Mesodermal cell (in vitro differentiated cells): ENCODE data around the gene MYO7B.
"Not testable (repeated sequence)": the region's sequence is repeated elsewhere in the genome, so short reads cannot be mapped to it uniquely, and the experiment has no call there.

Experiments used
- H3K27ac ChIP-seq: 2 replicates; pipeline ENCODE4 v1.7.0; 2013; ENCODE audit warnings: mild to moderate bottlenecking, low read depth, low read length, moderate library complexity; ENCODE audit not compliant: severe bottlenecking
- H3K36me3 ChIP-seq: 2 replicates; pipeline ENCODE4 v1.7.1; 2013; ENCODE audit warnings: mild to moderate bottlenecking, low read length, moderate library complexity; ENCODE audit not compliant: control insufficient read depth, insufficient read depth
- H3K4me1 ChIP-seq: one replicate; pipeline ENCODE4 v1.7.1; 2013; ENCODE audit warnings: mild to moderate bottlenecking, low read length; ENCODE audit not compliant: insufficient read depth, control insufficient read depth, poor library complexity, severe bottlenecking
- H3K4me3 ChIP-seq: 2 replicates; pipeline ENCODE4 v1.7.0; 2013; ENCODE audit warnings: low read length, control low read depth, mild to moderate bottlenecking; ENCODE audit not compliant: insufficient read depth, poor library complexity, severe bottlenecking; ENCODE audit errors: extremely low read depth
- H3K9me3 ChIP-seq: 2 replicates; pipeline ENCODE4 v1.7.1; 2013; ENCODE audit warnings: mild to moderate bottlenecking, low read length, moderate library complexity; ENCODE audit not compliant: control insufficient read depth
- WGBS, 2 experiments: methylation state at CpG; one replicate each; pipeline ENCODE4 v1.1.5; 2013; ENCODE audit warnings: missing lambda C conversion rate in 2 of 2; ENCODE audit not compliant: insufficient coverage in 2 of 2; 5-methylcytosine and 5-hydroxymethylcytosine counted together

Gene MYO7B

GRCh38 chr2:127523269-127523939, 12.1 kb upstream of the MYO7B start:
- Histone ChIP-seq H3K4me3 (no peak overlapping the region), H3K9me3 (no peaks in the 10 kb centered on the region), H3K4me1 (peaks cover 9% of the 10 kb centered on the region), H3K36me3 (peaks cover 61% of the 10 kb centered on the region), H3K27ac (no peak overlapping the region)
- WGBS, 2 experiments: 88 to 95% methylated on average over 4 to 5 of the region's 8 CpGs

GRCh38 chr2:127524198-127524834, 11.2 kb upstream of the MYO7B start:
- H3K4me3 ChIP-seq: not testable (repeated sequence)
- 100% methylated on average over 1 to 3 of the region's 7 CpGs for WGBS, 2 experiments

GRCh38 chr2:127525691-127526131, 9.8 kb upstream of the MYO7B start:
- WGBS, 2 experiments: 0% methylated on average over 7 to 16 of the region's 19 CpGs
- H3K9me3 ChIP-seq: peaks cover 7% of the 10 kb centered on the region
- peaks cover 11% of the 10 kb centered on the region for H3K4me1 ChIP-seq
- peaks cover 40% of the 10 kb centered on the region for H3K36me3 ChIP-seq
- H3K4me3 ChIP-seq: peak overlapping the region; percentile 93
- peak overlapping the region; percentile 96 for H3K27ac ChIP-seq

More at GRCh38 chr2:127524198-127524834, 11.2 kb upstream of the MYO7B start:
- H3K4me1 ChIP-seq, H3K9me3 ChIP-seq, H3K27ac ChIP-seq: not testable (repeated sequence)
- H3K36me3 ChIP-seq: peaks cover 54% of the 10 kb centered on the region

GRCh38 chr2:127526132-127527000, 9.1 kb upstream of the MYO7B start, which contains the start of gene IWS1:
IWS1 (minus strand) TSS chr2:127526489; CDS start chr2:127526208, 281 bp downstream.
- H3K27ac ChIP-seq: peak within 1 kb of the TSS; percentile 96
- 0% methylated on average over 63 to 67 of the region's 70 CpGs for WGBS, 2 experiments
- H3K9me3 ChIP-seq: peaks cover 7% of the 10 kb centered on the region
- peaks cover 33% of the 10 kb centered on the region for H3K36me3 ChIP-seq
- peaks cover 14% of the 10 kb centered on the region for H3K4me1 ChIP-seq
- H3K4me3 ChIP-seq: peak within 1 kb of the TSS; percentile 93

- peak overlapping the region; percentile 96 for H3K27ac ChIP-seq
- H3K36me3 ChIP-seq: peaks cover 25% of the 10 kb centered on the region
- H3K9me3 ChIP-seq: peaks cover 7% of the 10 kb centered on the region
- H3K4me3 ChIP-seq: peak overlapping the region; percentile 93
- WGBS, 2 experiments: 31% methylated on average over 10 to 13 of the region's 13 CpGs
- peaks cover 14% of the 10 kb centered on the region for H3K4me1 ChIP-seq
Observed at GRCh38 chr2:127527001-127527804, 8.3 kb upstream of the MYO7B start.

- no peak overlapping the region for H3K27ac ChIP-seq
- peaks cover 7% of the 10 kb centered on the region for H3K9me3 ChIP-seq
- peaks cover 13% of the 10 kb centered on the region for H3K36me3 ChIP-seq
- H3K4me3 ChIP-seq: no peak overlapping the region
- H3K4me1 ChIP-seq: peaks cover 14% of the 10 kb centered on the region
- WGBS, 2 experiments: 81 to 85% methylated on average over 3 of the region's 4 CpGs
Observed at GRCh38 chr2:127528487-127528886, 7.0 kb upstream of the MYO7B start.

GRCh38 chr2:127529416-127529815, 6.1 kb upstream of the MYO7B start:
- not testable (repeated sequence) for H3K9me3 ChIP-seq, H3K4me3 ChIP-seq, H3K27ac ChIP-seq, H3K36me3 ChIP-seq
- H3K4me1 ChIP-seq: peaks cover 14% of the 10 kb centered on the region
- 90% methylated on average over 2 of the region's 2 CpGs; no CpG with 5 or more reads in 1 of the 2 experiments for WGBS, 2 experiments

GRCh38 chr2:127530245-127531140, 5.0 kb upstream of the MYO7B start:
- H3K9me3 ChIP-seq: peaks cover 7% of the 10 kb centered on the region
- peaks cover 14% of the 10 kb centered on the region for H3K4me1 ChIP-seq
- H3K36me3 ChIP-seq: no peaks in the 10 kb centered on the region
- 100% methylated on average over 2 of the region's 3 CpGs; no CpG with 5 or more reads in 1 of the 2 experiments for WGBS, 2 experiments
- H3K4me3 ChIP-seq: no peak overlapping the region
- H3K27ac ChIP-seq: no peak overlapping the region

- H3K36me3 ChIP-seq: no peaks in the 10 kb centered on the region
- WGBS, 2 experiments: 85 to 94% methylated on average over 4 of the region's 4 CpGs
- H3K4me3 ChIP-seq: no peak overlapping the region
- H3K27ac ChIP-seq: no peak overlapping the region
- peaks cover 7% of the 10 kb centered on the region for H3K9me3 ChIP-seq
- H3K4me1 ChIP-seq: peaks cover 14% of the 10 kb centered on the region
Observed at GRCh38 chr2:127531221-127531648, 4.2 kb upstream of the MYO7B start.
